ENCODE results near the gene ZNF133.
"Not testable (repeated sequence)": the region's sequence is repeated elsewhere in the genome, so short reads cannot be mapped to it uniquely, and the experiment has no call there.

The ZNF133 gene

GRCh38 chr20:18284805-18285533, 3.4 kb upstream of the ZNF133 start:
- DNase-seq (ENCODE audit: low read depth): no peak

GRCh38 chr20:18287546-18287914, 797 bp upstream of the ZNF133 start:
- no peak for DNase-seq (ENCODE audit: low read depth)

GRCh38 chr20:18288749-18289267, 481 bp downstream of the ZNF133 start:
- no peak for DNase-seq (ENCODE audit: low read depth)

- no peak for DNase-seq (ENCODE audit: low read depth)
Observed at GRCh38 chr20:18289306-18289705, 979 bp downstream of the ZNF133 start.

GRCh38 chr20:18299364-18299763, 11.0 kb downstream of the ZNF133 start:
- DNase-seq (ENCODE audit: low read depth): no peak

GRCh38 chr20:18304618-18305017, 16.3 kb downstream of the ZNF133 start:
- DNase-seq (ENCODE audit: low read depth): no peak

GRCh38 chr20:18307301-18307700, 19.0 kb downstream of the ZNF133 start:
- DNase-seq (ENCODE audit: low read depth): no peak

GRCh38 chr20:18310051-18310450, 21.7 kb downstream of the ZNF133 start:
- DNase-seq (ENCODE audit: low read depth): no peak

- no peak for DNase-seq (ENCODE audit: low read depth)
Observed at GRCh38 chr20:18310592-18310991, 22.3 kb downstream of the ZNF133 start.

GRCh38 chr20:18312723-18313122, 24.4 kb downstream of the ZNF133 start:
- no peak for DNase-seq (ENCODE audit: low read depth)

GRCh38 chr20:18313411-18313810, 25.1 kb downstream of the ZNF133 start:
- no peak for DNase-seq (ENCODE audit: low read depth)

GRCh38 chr20:18314786-18315406, 26.6 kb downstream of the ZNF133 start:
- no peak for DNase-seq (ENCODE audit: low read depth)

- DNase-seq (ENCODE audit: low read depth): no peak
Observed at GRCh38 chr20:18316166-18316565, 27.8 kb downstream of the ZNF133 start.

GRCh38 chr20:18321316-18321715, 33.0 kb downstream of the ZNF133 start:
- no peak for DNase-seq (ENCODE audit: low read depth)

GRCh38 chr20:18321976-18322950, 33.9 kb downstream of the ZNF133 start:
- no peak for DNase-seq (ENCODE audit: low read depth)

GRCh38 chr20:18323705-18324104, 35.4 kb downstream of the ZNF133 start:
- DNase-seq (ENCODE audit: low read depth): no peak

GRCh38 chr20:18324596-18325089, 36.3 kb downstream of the ZNF133 start:
- DNase-seq (ENCODE audit: low read depth): no peak

- no peak for DNase-seq (ENCODE audit: low read depth)
Observed at GRCh38 chr20:18326990-18327389, 38.7 kb downstream of the ZNF133 start.

GRCh38 chr20:18331694-18332093, 43.4 kb downstream of the ZNF133 start:
- no peak for DNase-seq (ENCODE audit: low read depth)

- DNase-seq (ENCODE audit: low read depth): not testable (repeated sequence)
Observed at GRCh38 chr20:18349749-18350148, 61.4 kb downstream of the ZNF133 start.

- no peak for DNase-seq (ENCODE audit: low read depth)
Observed at GRCh38 chr20:18359854-18360253, 71.5 kb downstream of the ZNF133 start.

GRCh38 chr20:18360635-18361034, 72.3 kb downstream of the ZNF133 start:
- no peak for DNase-seq (ENCODE audit: low read depth)
